DND-41 (cell line): ENCODE results near the gene MEX3B.

ENCODE experiments used
- ATAC-seq: fragments of 200-7000 bp; cut with Tn5 transposase; 3 replicates; pipeline ENCODE4 v1.9.1; 2021; ENCODE audit warnings: low read depth; ENCODE audit not compliant: insufficient read depth
- DNase-seq: peaks from one replicate; pipeline ENCODE4 v3.0.0-alpha.2; 2020
- H2AFZ ChIP-seq: 2 replicates; pipeline ENCODE4 v1.6.0; 2012; ENCODE audit warnings: low read depth, low read length
- H3K27ac ChIP-seq: 2 replicates; pipeline ENCODE4 v1.5.1; 2012; ENCODE audit warnings: low read length, inconsistent platforms
- H3K27me3 ChIP-seq: fragments of 200-600 bp; sonication (generic); 2 replicates; pipeline ENCODE4 v1.6.0; 2012; ENCODE audit warnings: low read length, mild to moderate bottlenecking, inconsistent platforms; ENCODE audit not compliant: insufficient read depth, poor library complexity
- H3K36me3 ChIP-seq: 2 replicates; pipeline ENCODE4 v1.5.1; 2012; ENCODE audit warnings: low read length, inconsistent platforms; ENCODE audit not compliant: insufficient read depth
- H3K4me1 ChIP-seq: 2 replicates; pipeline ENCODE4 v1.5.1; 2012; ENCODE audit warnings: mild to moderate bottlenecking, low read length; ENCODE audit not compliant: insufficient read depth
- H3K4me2 ChIP-seq: 2 replicates; pipeline ENCODE4 v1.6.0; 2012; ENCODE audit warnings: mild to moderate bottlenecking, moderate library complexity, low read length, inconsistent platforms; ENCODE audit not compliant: insufficient read depth
- H3K4me3 ChIP-seq, 2 experiments: fragments of 200-600 bp in 1 of 2; shearing (Covaris generic) in 1 of 2; 2 replicates each; pipeline ENCODE4 v1.5.1; 2012 to 2016; ENCODE audit warnings: inconsistent platforms in 2 of 2, low read length in 2 of 2, mild to moderate bottlenecking in 2 of 2, low read depth in 1 of 2, moderate library complexity in 1 of 2
- H3K79me2 ChIP-seq: 2 replicates; pipeline ENCODE4 v1.6.0; 2012; ENCODE audit warnings: low read length, inconsistent platforms; ENCODE audit not compliant: insufficient read depth
- H3K9ac ChIP-seq: 2 replicates; pipeline ENCODE4 v1.6.0; 2012; ENCODE audit warnings: low read depth, mild to moderate bottlenecking, inconsistent platforms, low read length, moderate library complexity
- H3K9me3 ChIP-seq: 2 replicates; pipeline ENCODE4 v1.5.1; 2012; ENCODE audit warnings: low read length, moderate library complexity, mild to moderate bottlenecking, inconsistent platforms; ENCODE audit not compliant: insufficient read depth, severe bottlenecking
- H4K20me1 ChIP-seq: 2 replicates; pipeline ENCODE4 v1.6.0; 2012; ENCODE audit warnings: low read length; ENCODE audit not compliant: insufficient read depth
- CTCF ChIP-seq: IDR thresholded peaks from 2 replicates; pipeline ENCODE4 v1.5.1; 2012; ENCODE audit warnings: borderline replicate concordance, low read length, moderate library complexity, mild to moderate bottlenecking; ENCODE audit not compliant: poor library complexity, severe bottlenecking; ENCODE audit errors: extremely low read depth
- EZH2 ChIP-seq: IDR thresholded peaks from 3 replicates; pipeline ENCODE4 v1.6.1; 2012; ENCODE audit warnings: borderline replicate concordance, low read depth, mild to moderate bottlenecking, moderate library complexity, low read length, inconsistent platforms; ENCODE audit not compliant: severe bottlenecking

MEX3B gene

DNA sequence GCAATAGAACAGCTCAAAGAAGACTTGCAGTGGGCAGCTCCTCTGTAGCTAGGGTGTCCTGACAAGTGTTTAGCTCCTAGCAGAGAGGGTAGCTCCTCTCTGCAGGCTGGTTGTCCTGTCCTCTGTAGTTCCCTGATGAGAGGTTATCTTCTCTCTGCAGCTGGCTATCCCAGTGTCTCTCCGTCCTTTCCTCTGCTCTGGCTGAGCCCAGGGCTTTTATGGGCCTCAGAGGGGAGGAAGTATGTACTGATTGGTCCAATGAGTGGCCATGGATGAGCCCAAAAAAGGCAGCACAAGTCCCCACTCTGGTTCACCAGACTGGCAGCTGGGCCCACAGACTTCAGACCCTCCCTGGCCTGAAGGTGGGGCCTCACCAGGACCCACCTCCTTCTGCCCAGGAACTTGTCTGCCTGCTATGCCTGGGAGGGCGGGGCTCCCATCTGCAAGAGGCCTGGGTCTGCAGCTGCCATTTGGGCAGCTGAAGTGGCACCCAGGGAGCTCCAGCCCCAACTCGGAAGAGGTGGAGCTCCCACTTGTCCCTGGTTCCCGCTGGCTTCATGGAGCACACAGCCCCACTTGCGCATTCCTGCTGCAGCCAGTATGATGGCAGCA is 27.2 kb upstream of the MEX3B start:
- no peaks in the 10 kb centered on the region for H3K27me3 ChIP-seq
- no peak overlapping the region for H3K4me3 ChIP-seq
- no peaks in the 10 kb centered on the region for H3K4me1 ChIP-seq
- no peak for TF ChIP-seq EZH2
- TF ChIP-seq CTCF: no peak
- no peaks in the 10 kb centered on the region for H3K79me2 ChIP-seq
- H3K36me3 ChIP-seq: no peaks in the 10 kb centered on the region
- H4K20me1 ChIP-seq: no peaks in the 10 kb centered on the region
- ATAC-seq (no peak), DNase-seq (no peak)
- no peaks in the 10 kb centered on the region for H3K9me3 ChIP-seq
- no peak overlapping the region for H3K9ac ChIP-seq
- H3K27ac ChIP-seq: no peak overlapping the region
- no peak overlapping the region for H2AFZ ChIP-seq
- no peak overlapping the region for H3K4me2 ChIP-seq

DNA sequence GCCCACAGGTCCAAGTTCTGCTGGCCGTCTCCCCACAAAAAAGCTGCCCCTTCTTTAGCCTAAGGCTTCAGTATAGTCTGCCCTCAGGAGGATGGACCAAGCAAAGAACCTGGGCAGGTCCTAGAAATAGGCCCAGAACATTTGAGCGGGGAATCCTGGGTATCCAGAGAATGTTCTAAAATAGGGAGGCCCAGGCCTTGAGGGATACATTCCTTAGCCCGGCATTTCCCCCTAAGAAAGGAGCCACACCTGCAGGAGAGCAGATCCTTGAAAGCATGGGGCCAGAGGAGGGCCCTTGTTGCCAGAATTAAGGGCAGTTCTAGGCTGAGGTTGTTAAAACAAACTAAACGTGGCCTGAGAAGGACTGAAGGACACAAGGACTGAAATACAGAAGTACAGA is 20.6 kb upstream of the MEX3B start:
- Histone ChIP-seq H3K27me3 (peaks cover 6% of the 10 kb centered on the region), H3K79me2 (no peaks in the 10 kb centered on the region), H4K20me1 (no peaks in the 10 kb centered on the region), H3K9ac (no peak overlapping the region), H3K4me2 (no peak overlapping the region), H3K9me3 (no peaks in the 10 kb centered on the region), H2AFZ (no peak overlapping the region), H3K27ac (no peak overlapping the region), H3K4me3 (no peak overlapping the region), H3K36me3 (no peaks in the 10 kb centered on the region), H3K4me1 (no peaks in the 10 kb centered on the region)
- ATAC-seq (no peak), DNase-seq (no peak)
- TF ChIP-seq CTCF (no peak), EZH2 (no peak)

GRCh38 chr15:82064824-82065223 is 19.0 kb upstream of the MEX3B start:
- Histone ChIP-seq H3K79me2 (no peaks in the 10 kb centered on the region), H4K20me1 (no peaks in the 10 kb centered on the region), H2AFZ (no peak overlapping the region), H3K27me3 (peaks cover 6% of the 10 kb centered on the region), H3K27ac (no peak overlapping the region), H3K4me3 (no peak overlapping the region), H3K9ac (no peak overlapping the region), H3K9me3 (no peaks in the 10 kb centered on the region), H3K4me1 (no peaks in the 10 kb centered on the region), H3K4me2 (no peak overlapping the region), H3K36me3 (no peaks in the 10 kb centered on the region)
- TF ChIP-seq EZH2 (no peak), CTCF (no peak)
- DNase-seq (no peak), ATAC-seq (no peak)
